Neutrophil (primary cell): ENCODE measurements around the gene HBE1.

Source experiments
- H3K27ac ChIP-seq: fragments of 200-600 bp; sonication (generic); 2 replicates; pipeline ENCODE4 v1.5.1; 2016; ENCODE audit warnings: mild to moderate bottlenecking, moderate library complexity
- H3K27me3 ChIP-seq: fragments of 200-600 bp; sonication (generic); 2 replicates; pipeline ENCODE4 v1.6.0; 2016; ENCODE audit warnings: mild to moderate bottlenecking
- H3K36me3 ChIP-seq: fragments of 200-600 bp; sonication (generic); 2 replicates; pipeline ENCODE4 v1.5.1; 2017
- H3K4me1 ChIP-seq, 2 experiments: fragments of 200-600 bp in 1 of 2; sonication (generic) in 1 of 2; 1 replicate in 1 of 2; 2 replicates in 1 of 2; pipeline versions ENCODE4 v1.5.1 to v1.6.1; 2013 to 2016; ENCODE audit warnings: low read depth in 1 of 2, low read length in 1 of 2, mild to moderate bottlenecking in 1 of 2, moderate library complexity in 1 of 2; ENCODE audit not compliant: control insufficient read depth in 1 of 2, insufficient read depth in 1 of 2
- H3K4me3 ChIP-seq, 2 experiments: fragments of 200-600 bp in 1 of 2; sonication (generic) in 1 of 2; 1 replicate in 1 of 2; 2 replicates in 1 of 2; pipeline ENCODE4 v1.5.1; 2013 to 2016; ENCODE audit warnings: low read depth in 1 of 2, low read length in 1 of 2, mild to moderate bottlenecking in 1 of 2, moderate library complexity in 1 of 2
- H3K9me3 ChIP-seq: fragments of 200-600 bp; sonication (generic); 2 replicates; pipeline ENCODE4 v1.5.1; 2016
- CTCF ChIP-seq: fragments of 200-600 bp; sonication (generic); IDR thresholded peaks from 2 replicates; pipeline ENCODE4 v1.5.1; 2016; ENCODE audit warnings: antibody characterized with exemption

HBE1 gene

GRCh38 chr11:5279471-5280090 is 9.8 kb upstream of the HBE1 start:
- no peaks in the 10 kb centered on the region for H3K4me1 ChIP-seq
- H3K36me3 ChIP-seq = no peaks in the 10 kb centered on the region
- H3K27me3 ChIP-seq = no peaks in the 10 kb centered on the region
- no peak for TF ChIP-seq CTCF
- H3K4me3 ChIP-seq = no peak overlapping the region
- no peak overlapping the region for H3K27ac ChIP-seq
- no peaks in the 10 kb centered on the region for H3K9me3 ChIP-seq

- no peak overlapping the region for H3K4me3 ChIP-seq
- H3K27ac ChIP-seq = no peak overlapping the region
- no peaks in the 10 kb centered on the region for H3K36me3 ChIP-seq
- H3K9me3 ChIP-seq = no peaks in the 10 kb centered on the region
- H3K27me3 ChIP-seq = no peaks in the 10 kb centered on the region
- TF ChIP-seq CTCF = no peak
- no peaks in the 10 kb centered on the region for H3K4me1 ChIP-seq
Measured at GRCh38 chr11:5277807-5278382, 8.2 kb upstream of the HBE1 start.

- no peaks in the 10 kb centered on the region for H3K27me3 ChIP-seq
- H3K27ac ChIP-seq = no peak overlapping the region
- no peaks in the 10 kb centered on the region for H3K4me1 ChIP-seq
- no peak overlapping the region for H3K4me3 ChIP-seq
- H3K9me3 ChIP-seq = no peaks in the 10 kb centered on the region
- TF ChIP-seq CTCF = no peak
- no peaks in the 10 kb centered on the region for H3K36me3 ChIP-seq
Measured at GRCh38 chr11:5276697-5277096, 7.0 kb upstream of the HBE1 start.

GRCh38 chr11:5275369-5276110 is 5.8 kb upstream of the HBE1 start:
- H3K36me3 ChIP-seq = no peaks in the 10 kb centered on the region
- no peaks in the 10 kb centered on the region for H3K4me1 ChIP-seq
- no peak for TF ChIP-seq CTCF
- H3K27me3 ChIP-seq = no peaks in the 10 kb centered on the region
- no peak overlapping the region for H3K27ac ChIP-seq
- H3K4me3 ChIP-seq = no peak overlapping the region
- H3K9me3 ChIP-seq = no peaks in the 10 kb centered on the region

GRCh38 chr11:5274395-5274794 is 4.7 kb upstream of the HBE1 start:
- no peaks in the 10 kb centered on the region for H3K4me1 ChIP-seq
- H3K36me3 ChIP-seq = no peaks in the 10 kb centered on the region
- no peak overlapping the region for H3K27ac ChIP-seq
- H3K4me3 ChIP-seq = no peak overlapping the region
- no peaks in the 10 kb centered on the region for H3K9me3 ChIP-seq
- no peak for TF ChIP-seq CTCF
- H3K27me3 ChIP-seq = no peaks in the 10 kb centered on the region
